ENCODE data around the gene KLF15. TPM values are rescaled to one million over a fixed set of nuclear protein-coding genes. Genes with fewer than 3 reads are reported as not detected.

KLF15 gene
- total RNA-seq, 3 donors from 2014 or later (not counting 1 experiment from before 2014, with no cell fraction given) = 0.23 to 0.38 (median 0.36) TPM

DNA sequence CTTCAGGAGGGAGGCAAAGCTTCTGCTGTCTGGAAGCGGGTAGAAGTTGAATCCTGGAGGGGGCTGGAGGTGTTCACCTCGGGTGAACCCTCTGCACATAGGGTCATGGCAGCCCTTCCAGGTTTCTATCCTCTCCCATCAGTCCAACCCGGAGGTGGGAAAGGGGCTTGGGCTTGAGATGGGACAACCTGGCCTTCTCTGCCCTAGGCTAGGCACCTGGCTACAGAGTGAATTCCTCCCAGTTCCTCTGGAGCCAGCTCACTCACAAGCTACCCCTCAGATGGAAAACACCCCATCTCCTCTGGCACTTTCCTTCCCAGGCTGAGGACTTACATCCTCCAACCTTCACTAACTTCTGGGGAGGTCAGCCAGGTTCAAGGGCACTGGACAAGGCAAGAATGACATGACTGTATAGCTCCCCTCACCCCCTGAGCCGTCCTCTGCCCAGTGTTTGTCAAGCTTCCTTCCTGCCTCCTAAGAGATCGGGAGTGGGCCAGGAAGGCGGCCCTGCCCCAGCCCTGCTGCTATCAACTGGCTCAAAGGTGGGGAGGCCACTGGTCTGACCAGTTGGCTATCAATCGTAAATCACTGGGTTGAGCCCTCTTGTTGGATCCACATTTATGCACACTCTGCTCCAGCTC lies 45.8 kb downstream of the KLF15 start:
- Mint-ChIP-seq H3K4me1 (peaks cover 0 to 5% of the 10 kb centered on the region in 2 donors), H3K27ac (no peak overlapping the region), H3K36me3 (no peaks in the 10 kb centered on the region), H3K9me3 (no peaks in the 10 kb centered on the region), H3K27me3 (ENCODE audit: low read depth in 2 of 2) (peaks cover 0 to 3% of the 10 kb centered on the region in 2 donors), H3K4me3 (no peak overlapping the region)
- Histone ChIP-seq H3K36me3 (ENCODE audit: control insufficient read depth, insufficient read depth, low read length) (no peaks in the 10 kb centered on the region), H3K9me3 (ENCODE audit: control insufficient read depth, insufficient read depth, low read length) (no peaks in the 10 kb centered on the region), H3K4me3 (ENCODE audit: low read length) (no peak overlapping the region), H3K27ac (ENCODE audit: low read length) (no peak overlapping the region), H3K27me3 (ENCODE audit: control insufficient read depth, insufficient read depth, low read length) (no peaks in the 10 kb centered on the region), H3K4me1 (ENCODE audit: control insufficient read depth, insufficient read depth, low read length) (no peaks in the 10 kb centered on the region)
- ATAC-seq (no peak), DNase-seq (no peak)
- TF ChIP-seq, protein P1, sequence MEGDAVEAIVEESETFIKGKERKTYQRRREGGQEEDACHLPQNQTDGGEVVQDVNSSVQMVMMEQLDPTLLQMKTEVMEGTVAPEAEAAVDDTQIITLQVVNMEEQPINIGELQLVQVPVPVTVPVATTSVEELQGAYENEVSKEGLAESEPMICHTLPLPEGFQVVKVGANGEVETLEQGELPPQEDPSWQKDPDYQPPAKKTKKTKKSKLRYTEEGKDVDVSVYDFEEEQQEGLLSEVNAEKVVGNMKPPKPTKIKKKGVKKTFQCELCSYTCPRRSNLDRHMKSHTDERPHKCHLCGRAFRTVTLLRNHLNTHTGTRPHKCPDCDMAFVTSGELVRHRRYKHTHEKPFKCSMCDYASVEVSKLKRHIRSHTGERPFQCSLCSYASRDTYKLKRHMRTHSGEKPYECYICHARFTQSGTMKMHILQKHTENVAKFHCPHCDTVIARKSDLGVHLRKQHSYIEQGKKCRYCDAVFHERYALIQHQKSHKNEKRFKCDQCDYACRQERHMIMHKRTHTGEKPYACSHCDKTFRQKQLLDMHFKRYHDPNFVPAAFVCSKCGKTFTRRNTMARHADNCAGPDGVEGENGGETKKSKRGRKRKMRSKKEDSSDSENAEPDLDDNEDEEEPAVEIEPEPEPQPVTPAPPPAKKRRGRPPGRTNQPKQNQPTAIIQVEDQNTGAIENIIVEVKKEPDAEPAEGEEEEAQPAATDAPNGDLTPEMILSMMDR (IDR thresholded peaks at IDR 0.05) = no peak
- intact Hi-C loops (cut with micrococcal nuclease) = no loop called here
- 71% methylated on average over 7 of the region's 7 CpGs for WGBS (ENCODE audit: insufficient coverage)

DNA sequence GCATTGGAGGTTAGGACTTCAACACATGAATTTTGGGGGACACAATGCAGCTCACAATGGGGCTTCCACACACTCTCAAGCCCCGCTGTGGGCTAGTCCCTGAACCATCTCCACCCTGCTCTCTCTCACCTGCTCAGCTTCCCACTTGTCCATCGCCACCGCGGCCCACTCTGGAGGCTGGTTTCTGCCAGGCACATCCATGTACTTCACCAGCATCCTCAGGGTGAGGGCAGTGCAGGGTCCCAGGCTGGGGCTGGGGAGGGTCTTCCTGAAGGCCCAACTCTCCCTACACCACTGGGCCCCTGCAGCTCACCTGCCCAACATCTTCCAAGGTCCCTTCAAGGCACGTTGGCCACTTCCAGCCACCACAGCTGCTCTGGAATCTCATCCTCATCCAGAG lies 46.4 kb downstream of the KLF15 start:
- TF ChIP-seq, protein P1 (IDR thresholded peaks at IDR 0.05) = no peak
- Histone ChIP-seq H3K36me3 (ENCODE audit: control insufficient read depth, insufficient read depth, low read length) (no peaks in the 10 kb centered on the region), H3K4me1 (ENCODE audit: control insufficient read depth, insufficient read depth, low read length) (no peaks in the 10 kb centered on the region), H3K4me3 (ENCODE audit: low read length) (no peak overlapping the region), H3K27me3 (ENCODE audit: control insufficient read depth, insufficient read depth, low read length) (no peaks in the 10 kb centered on the region), H3K9me3 (ENCODE audit: control insufficient read depth, insufficient read depth, low read length) (no peaks in the 10 kb centered on the region), H3K27ac (ENCODE audit: low read length) (no peak overlapping the region)
- Mint-ChIP-seq H3K36me3 (no peaks in the 10 kb centered on the region), H3K27me3 (ENCODE audit: low read depth in 2 of 2) (peaks cover under 1 to 3% of the 10 kb centered on the region in 2 donors), H3K9me3 (no peaks in the 10 kb centered on the region), H3K4me3 (no peak overlapping the region), H3K4me1 (peaks cover 0 to 5% of the 10 kb centered on the region in 2 donors), H3K27ac (no peak overlapping the region)
- ATAC-seq = no peak
- no peak for DNase-seq
- WGBS (ENCODE audit: insufficient coverage) = 71% methylated on average over 5 of the region's 5 CpGs
- intact Hi-C loops (cut with micrococcal nuclease) = no loop called here

DNA sequence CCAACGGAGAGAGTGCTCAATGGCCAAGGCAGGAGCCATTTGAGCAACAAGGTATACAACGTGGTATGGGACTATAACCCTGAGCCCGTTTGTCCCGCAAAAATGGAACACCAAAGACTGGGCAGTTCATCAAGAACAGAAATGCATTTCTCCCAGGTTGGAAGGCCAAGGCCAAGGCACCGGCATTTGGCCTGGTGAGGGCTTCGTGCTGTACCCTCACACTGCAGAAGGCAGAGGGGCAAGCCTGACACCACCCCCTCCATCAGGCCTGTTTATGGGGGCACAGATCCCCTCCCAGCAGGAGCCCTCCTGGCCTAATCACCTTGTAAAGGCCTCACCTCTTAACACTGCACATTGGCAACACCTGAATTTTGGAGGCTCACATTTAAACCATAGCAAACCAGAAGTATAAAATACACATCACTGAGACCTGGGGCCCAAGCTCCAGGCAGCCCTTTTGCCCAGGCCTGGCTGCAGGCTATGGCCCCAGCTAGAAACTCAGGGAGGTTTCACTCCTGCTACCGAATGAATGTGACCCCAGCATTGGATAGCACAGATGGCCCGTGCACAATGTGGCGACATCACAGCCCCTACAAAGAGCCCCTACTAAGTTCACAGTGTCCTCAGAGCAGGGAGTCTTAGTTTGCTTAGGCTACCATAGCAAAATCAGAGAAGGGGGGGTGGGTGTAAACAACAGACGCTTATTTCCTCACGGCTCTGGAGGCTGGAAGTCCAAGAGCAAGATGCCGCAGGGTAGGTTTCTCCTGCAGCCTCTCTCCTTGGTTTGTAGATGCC lies 47.1 kb downstream of the KLF15 start:
- no peak for DNase-seq
- Histone ChIP-seq H3K4me1 (ENCODE audit: control insufficient read depth, insufficient read depth, low read length) (no peaks in the 10 kb centered on the region), H3K36me3 (ENCODE audit: control insufficient read depth, insufficient read depth, low read length) (no peaks in the 10 kb centered on the region), H3K27ac (ENCODE audit: low read length) (no peak overlapping the region), H3K4me3 (ENCODE audit: low read length) (no peak overlapping the region), H3K9me3 (ENCODE audit: control insufficient read depth, insufficient read depth, low read length) (no peaks in the 10 kb centered on the region), H3K27me3 (ENCODE audit: control insufficient read depth, insufficient read depth, low read length) (no peaks in the 10 kb centered on the region)
- Mint-ChIP-seq H3K27me3 (ENCODE audit: low read depth in 2 of 2) (peaks cover 3 to 7% of the 10 kb centered on the region in 2 donors), H3K4me3 (no peak overlapping the region), H3K9me3 (no peaks in the 10 kb centered on the region), H3K27ac (no peak overlapping the region), H3K36me3 (no peaks in the 10 kb centered on the region), H3K4me1 (peaks cover 0 to 5% of the 10 kb centered on the region in 2 donors)
- ATAC-seq = no peak
- TF ChIP-seq, protein P1 (IDR thresholded peaks at IDR 0.05) = no peak
- WGBS (ENCODE audit: insufficient coverage) = 79% methylated on average over 12 of the region's 12 CpGs
- intact Hi-C loops (cut with micrococcal nuclease) = no loop called here
